ENCODE results near the gene TNS1.

The TNS1 gene

DNA sequence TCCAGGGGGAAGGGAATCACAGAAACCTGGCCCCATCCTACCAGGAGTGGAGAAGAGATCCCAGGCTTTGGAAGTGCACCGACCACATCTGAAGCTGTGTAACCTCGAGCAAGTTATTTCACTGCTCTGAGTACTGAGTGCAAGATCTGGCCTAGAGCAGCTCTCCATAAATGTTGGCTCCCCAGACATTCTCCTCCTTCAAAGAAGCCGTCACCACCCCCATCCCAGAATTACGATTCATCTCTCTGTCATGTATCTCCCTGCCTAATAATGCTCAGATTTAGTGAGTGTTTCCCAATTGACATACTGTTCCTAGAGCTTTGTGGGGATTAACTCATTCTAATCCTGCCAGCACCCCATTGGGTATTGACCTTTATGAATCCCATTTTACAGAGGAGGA, 51.7 kb downstream of the TNS1 start:
- no peak for TF ChIP-seq EZH2phosphoT487 (IDR thresholded peaks at IDR 0.05; ENCODE audit: borderline replicate concordance)
- TF ChIP-seq, protein P1, sequence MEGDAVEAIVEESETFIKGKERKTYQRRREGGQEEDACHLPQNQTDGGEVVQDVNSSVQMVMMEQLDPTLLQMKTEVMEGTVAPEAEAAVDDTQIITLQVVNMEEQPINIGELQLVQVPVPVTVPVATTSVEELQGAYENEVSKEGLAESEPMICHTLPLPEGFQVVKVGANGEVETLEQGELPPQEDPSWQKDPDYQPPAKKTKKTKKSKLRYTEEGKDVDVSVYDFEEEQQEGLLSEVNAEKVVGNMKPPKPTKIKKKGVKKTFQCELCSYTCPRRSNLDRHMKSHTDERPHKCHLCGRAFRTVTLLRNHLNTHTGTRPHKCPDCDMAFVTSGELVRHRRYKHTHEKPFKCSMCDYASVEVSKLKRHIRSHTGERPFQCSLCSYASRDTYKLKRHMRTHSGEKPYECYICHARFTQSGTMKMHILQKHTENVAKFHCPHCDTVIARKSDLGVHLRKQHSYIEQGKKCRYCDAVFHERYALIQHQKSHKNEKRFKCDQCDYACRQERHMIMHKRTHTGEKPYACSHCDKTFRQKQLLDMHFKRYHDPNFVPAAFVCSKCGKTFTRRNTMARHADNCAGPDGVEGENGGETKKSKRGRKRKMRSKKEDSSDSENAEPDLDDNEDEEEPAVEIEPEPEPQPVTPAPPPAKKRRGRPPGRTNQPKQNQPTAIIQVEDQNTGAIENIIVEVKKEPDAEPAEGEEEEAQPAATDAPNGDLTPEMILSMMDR (conservative IDR thresholded peaks at IDR 0.05; ENCODE audit: low read length), result no peak
- H2AFZ ChIP-seq (ENCODE audit: low read length), result no peak overlapping the region

DNA sequence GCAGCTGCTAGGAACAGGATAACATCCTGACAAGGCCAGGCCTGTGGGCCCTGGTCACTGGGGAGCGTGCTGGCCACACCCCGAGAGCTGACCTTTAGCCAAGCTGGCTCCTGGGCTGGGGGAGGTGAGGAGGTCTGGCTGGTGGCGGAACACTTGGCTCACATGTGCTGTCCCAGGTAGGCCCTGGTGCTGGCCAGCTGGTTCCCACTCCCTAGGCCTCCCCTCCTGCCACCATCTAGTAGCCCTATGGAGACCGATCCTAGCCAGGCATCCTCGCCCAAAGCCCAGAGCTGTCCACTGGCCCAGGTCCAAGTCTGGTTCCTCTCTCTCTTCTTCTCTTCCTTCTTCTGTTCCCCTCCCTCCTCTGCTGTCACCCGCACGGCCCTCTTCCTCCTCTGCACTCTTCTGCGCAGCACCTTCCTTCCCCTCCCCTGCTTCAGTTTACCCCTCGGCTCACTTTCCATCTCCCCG, 52.4 kb downstream of the TNS1 start:
- H3K9me2 ChIP-seq (replicated peaks; ENCODE audit: low read depth, low read length), result no peaks in the 10 kb centered on the region
- H3F3A ChIP-seq (ENCODE audit: low read depth), result no peaks in the 10 kb centered on the region
- no peak overlapping the region for H2AFZ ChIP-seq (ENCODE audit: low read length)
- H3K4me1 ChIP-seq (ENCODE audit: insufficient read depth, low read length, poor library complexity, severe bottlenecking), result no peaks in the 10 kb centered on the region
- H3K36me3 ChIP-seq (ENCODE audit: insufficient read depth, low read length), result no peaks in the 10 kb centered on the region
- TF ChIP-seq, protein P1 (conservative IDR thresholded peaks at IDR 0.05; ENCODE audit: low read length), result no peak
- TF ChIP-seq EZH2phosphoT487 (IDR thresholded peaks at IDR 0.05; ENCODE audit: borderline replicate concordance), result no peak
- H3K4me2 ChIP-seq (ENCODE audit: low read depth, low read length, poor library complexity, severe bottlenecking), result no peak overlapping the region
- H3K4me3 ChIP-seq (ENCODE audit: low read length, poor library complexity, severe bottlenecking), result no peak overlapping the region
- no peaks in the 10 kb centered on the region for H3K79me2 ChIP-seq (ENCODE audit: insufficient read depth, low read length)
- no peaks in the 10 kb centered on the region for H3K9me3 ChIP-seq (ENCODE audit: insufficient read depth, low read depth, low read length)
- H4K20me1 ChIP-seq (ENCODE audit: insufficient read depth, low read length, poor library complexity, severe bottlenecking), result no peaks in the 10 kb centered on the region
- H3K27me3 ChIP-seq (ENCODE audit: insufficient read depth, low read length, poor library complexity, severe bottlenecking), result no peaks in the 10 kb centered on the region
- no peak overlapping the region for H3K9ac ChIP-seq (ENCODE audit: low read depth, low read length, poor library complexity, severe bottlenecking)

More for the DNA sequence above, 51.7 kb downstream of the TNS1 start:
- H3K4me1 ChIP-seq (ENCODE audit: insufficient read depth, low read length, poor library complexity, severe bottlenecking), result no peaks in the 10 kb centered on the region
- H3K27me3 ChIP-seq (ENCODE audit: insufficient read depth, low read length, poor library complexity, severe bottlenecking), result no peaks in the 10 kb centered on the region
- H3F3A ChIP-seq (ENCODE audit: low read depth), result no peaks in the 10 kb centered on the region
- H3K36me3 ChIP-seq (ENCODE audit: insufficient read depth, low read length), result no peaks in the 10 kb centered on the region
- no peaks in the 10 kb centered on the region for H3K9me2 ChIP-seq (replicated peaks; ENCODE audit: low read depth, low read length)
- H3K9ac ChIP-seq (ENCODE audit: low read depth, low read length, poor library complexity, severe bottlenecking), result no peak overlapping the region
- H3K4me3 ChIP-seq (ENCODE audit: low read length, poor library complexity, severe bottlenecking), result no peak overlapping the region
- H3K9me3 ChIP-seq (ENCODE audit: insufficient read depth, low read depth, low read length), result no peaks in the 10 kb centered on the region
- H3K79me2 ChIP-seq (ENCODE audit: insufficient read depth, low read length), result no peaks in the 10 kb centered on the region
- H3K4me2 ChIP-seq (ENCODE audit: low read depth, low read length, poor library complexity, severe bottlenecking), result no peak overlapping the region
- H4K20me1 ChIP-seq (ENCODE audit: insufficient read depth, low read length, poor library complexity, severe bottlenecking), result no peaks in the 10 kb centered on the region

GRCh38 chr2:217949447-217949846, 53.3 kb downstream of the TNS1 start:
- Histone ChIP-seq H2AFZ (ENCODE audit: low read length) (no peak overlapping the region), H3K4me2 (ENCODE audit: low read depth, low read length, poor library complexity, severe bottlenecking) (no peak overlapping the region), H3F3A (ENCODE audit: low read depth) (no peaks in the 10 kb centered on the region), H3K9me2 (replicated peaks; ENCODE audit: low read depth, low read length) (no peaks in the 10 kb centered on the region), H3K9ac (ENCODE audit: low read depth, low read length, poor library complexity, severe bottlenecking) (no peak overlapping the region), H3K79me2 (ENCODE audit: insufficient read depth, low read length) (no peaks in the 10 kb centered on the region), H4K20me1 (ENCODE audit: insufficient read depth, low read length, poor library complexity, severe bottlenecking) (no peaks in the 10 kb centered on the region), H3K36me3 (ENCODE audit: insufficient read depth, low read length) (no peaks in the 10 kb centered on the region), H3K9me3 (ENCODE audit: insufficient read depth, low read depth, low read length) (no peaks in the 10 kb centered on the region), H3K4me3 (ENCODE audit: low read length, poor library complexity, severe bottlenecking) (no peak overlapping the region), H3K27me3 (ENCODE audit: insufficient read depth, low read length, poor library complexity, severe bottlenecking) (no peaks in the 10 kb centered on the region), H3K4me1 (ENCODE audit: insufficient read depth, low read length, poor library complexity, severe bottlenecking) (no peaks in the 10 kb centered on the region)
- TF ChIP-seq EZH2phosphoT487 (IDR thresholded peaks at IDR 0.05; ENCODE audit: borderline replicate concordance), result no peak
- TF ChIP-seq, protein P1 (conservative IDR thresholded peaks at IDR 0.05; ENCODE audit: low read length), result no peak

Data from Loucy (cell line).